H1 (cell line): ENCODE measurements around the gene YPEL5. TPM values are rescaled to one million over a fixed set of nuclear protein-coding genes. Genes with fewer than 3 reads are reported as not detected.

ENCODE experiments used
- CTCF ChIA-PET: fragments of 300-600 bp; sonication (Branson Sonifier 250); formaldehyde crosslinking; loops from one replicate; lab custom pipeline; 2021; ENCODE audit not compliant: partially characterized antibody; lab: Charles Lee
- POLR2A ChIA-PET: fragments of 300-600 bp; sonication (Branson Sonifier 250); formaldehyde crosslinking; loops from one replicate; lab custom pipeline; 2021; ENCODE audit warnings: inconsistent platforms; ENCODE audit not compliant: partially characterized antibody; lab: Charles Lee
- DNase-seq, 2 experiments: peaks; one replicate each; pipeline versions ENCODE4 v3.0.0 to v3.0.0-alpha.2; 2010 to 2022; ENCODE audit warnings: low spot score in 2 of 2, low read depth in 1 of 2, mixed read lengths in 1 of 2
- FAIRE-seq: peaks from 2 replicates; lab custom pipeline; 2011; peaks lifted over from hg19 to GRCh38; lab: Jason Lieb, UNC
- H2AFZ ChIP-seq: 2 replicates; pipeline ENCODE4 v1.8.1; 2012; ENCODE audit warnings: low read length, inconsistent platforms
- H2AK5ac ChIP-seq: 2 replicates; pipeline ENCODE4 v1.6.1; 2013; ENCODE audit warnings: low read depth, low read length
- H2BK120ac ChIP-seq: replicated peaks from 2 replicates; pipeline ENCODE3; 2013; ENCODE audit warnings: low read depth, low read length, inconsistent platforms
- H2BK12ac ChIP-seq: 2 replicates; pipeline ENCODE4 v1.6.1; 2013; ENCODE audit warnings: low read depth, low read length
- H2BK15ac ChIP-seq: 2 replicates; pipeline ENCODE4 v1.6.1; 2013; ENCODE audit warnings: low read length
- H2BK20ac ChIP-seq: 2 replicates; pipeline ENCODE4 v1.6.1; 2013; ENCODE audit warnings: low read length
- H2BK5ac ChIP-seq: 2 replicates; pipeline ENCODE4 v1.6.1; 2013; ENCODE audit warnings: low read depth, low read length
- H3K14ac ChIP-seq: 2 replicates; pipeline ENCODE4 v1.6.1; 2013; ENCODE audit warnings: inconsistent platforms; ENCODE audit not compliant: insufficient read length
- H3K18ac ChIP-seq: 2 replicates; pipeline ENCODE4 v1.6.1; 2013; ENCODE audit warnings: low read length; ENCODE audit errors: extremely low read depth
- H3K23ac ChIP-seq: 2 replicates; pipeline ENCODE4 v1.6.1; 2013; ENCODE audit warnings: inconsistent platforms; ENCODE audit not compliant: insufficient read length
- H3K23me2 ChIP-seq: 2 replicates; pipeline ENCODE4 v1.6.1; 2013; ENCODE audit warnings: low read depth, low read length
- H3K27ac ChIP-seq: 2 replicates; pipeline ENCODE4 v1.6.1; 2011; ENCODE audit warnings: low read depth, low read length, inconsistent platforms
- H3K27me3 ChIP-seq, 4 experiments: replicated peaks in 1 of 4; 1 replicate in 1 of 4; 2 replicates in 3 of 4; pipeline versions ENCODE4 v1.6.1 to v1.8.1; 2011 to 2013; ENCODE audit warnings: low read length in 3 of 4, mild to moderate bottlenecking in 3 of 4, inconsistent platforms in 2 of 4, mixed read lengths in 2 of 4, moderate library complexity in 1 of 4; ENCODE audit not compliant: control insufficient read depth in 3 of 4, insufficient read depth in 3 of 4; ENCODE audit errors: extremely low read depth in 1 of 4
- H3K36me3 ChIP-seq, 4 experiments: 2 replicates each; pipeline versions ENCODE4 v1.6.1 to v1.8.1; 2011 to 2013; ENCODE audit warnings: mild to moderate bottlenecking in 4 of 4, low read length in 3 of 4, moderate library complexity in 2 of 4, control low read depth in 1 of 4, inconsistent platforms in 1 of 4; ENCODE audit not compliant: insufficient read depth in 4 of 4, control insufficient read depth in 2 of 4
- H3K4ac ChIP-seq: replicated peaks from 2 replicates; pipeline ENCODE3; 2013; ENCODE audit warnings: low read length, low read depth, mixed read lengths, inconsistent platforms; ENCODE audit not compliant: insufficient read length
- H3K4me1 ChIP-seq, 4 experiments: replicated peaks in 1 of 4; 1 replicate in 1 of 4; 2 replicates in 3 of 4; pipeline versions ENCODE4 v1.6.1 to v1.8.1; 2011 to 2013; ENCODE audit warnings: low read length in 3 of 4, inconsistent platforms in 2 of 4, mixed read lengths in 1 of 4; ENCODE audit not compliant: insufficient read depth in 4 of 4, control insufficient read depth in 3 of 4
- H3K4me2 ChIP-seq, 2 experiments: 2 replicates each; pipeline versions ENCODE4 v1.6.1 to v1.8.1; 2011 to 2013; ENCODE audit warnings: low read depth in 2 of 2, low read length in 2 of 2, control low read depth in 1 of 2, inconsistent platforms in 1 of 2, mild to moderate bottlenecking in 1 of 2; ENCODE audit not compliant: insufficient read depth in 1 of 2
- H3K4me3 ChIP-seq, 4 experiments: fragments of 200-600, 300-600 bp in 1 of 4; sonication (generic), shearing (Covaris generic), sonication (Bioruptor Twin) in 1 of 4; 2 replicates each; pipeline versions ENCODE4 v1.5.1 to v1.8.1; 2011 to 2016; ENCODE audit warnings: low read length in 4 of 4, low read depth in 3 of 4, control low read depth in 2 of 4, inconsistent platforms in 2 of 4, mild to moderate bottlenecking in 2 of 4, mixed read lengths in 1 of 4, moderate library complexity in 1 of 4; ENCODE audit not compliant: insufficient read depth in 2 of 4; ENCODE audit errors: extremely low read depth in 1 of 4
- H3K56ac ChIP-seq: replicated peaks from 2 replicates; pipeline ENCODE3; 2013; ENCODE audit warnings: low read depth, mild to moderate bottlenecking, mixed read lengths, low read length, inconsistent platforms; ENCODE audit not compliant: insufficient read length
- H3K79me1 ChIP-seq: 2 replicates; pipeline ENCODE4 v1.6.1; 2013; ENCODE audit warnings: low read depth, low read length, control low read depth
- H3K79me2 ChIP-seq, 2 experiments: 2 replicates each; pipeline versions ENCODE4 v1.6.1 to v1.8.1; 2012 to 2013; ENCODE audit warnings: low read length in 2 of 2, mild to moderate bottlenecking in 2 of 2, inconsistent platforms in 1 of 2; ENCODE audit not compliant: insufficient read depth in 2 of 2, control insufficient read depth in 1 of 2
- H3K9ac ChIP-seq, 4 experiments: replicated peaks in 1 of 4; 1 replicate in 1 of 4; 2 replicates in 3 of 4; pipeline versions ENCODE4 v1.6.1 to v1.8.1; 2011 to 2013; ENCODE audit warnings: low read depth in 3 of 4, low read length in 3 of 4, control low read depth in 2 of 4, mild to moderate bottlenecking in 2 of 4, moderate library complexity in 2 of 4, inconsistent platforms in 1 of 4; ENCODE audit errors: extremely low read depth in 1 of 4
- H3K9me3 ChIP-seq, 2 experiments: 2 replicates each; pipeline versions ENCODE4 v1.6.1 to v1.8.1; 2012 to 2013; ENCODE audit warnings: mild to moderate bottlenecking in 2 of 2, moderate library complexity in 2 of 2, control low read depth in 1 of 2, inconsistent platforms in 1 of 2, low read depth in 1 of 2, low read length in 1 of 2, mixed read lengths in 1 of 2; ENCODE audit not compliant: insufficient read depth in 2 of 2
- H4K20me1 ChIP-seq, 2 experiments: replicated peaks in 1 of 2; 2 replicates each; pipeline versions ENCODE3 to v1.8.1; 2011 to 2013; ENCODE audit warnings: inconsistent platforms in 2 of 2, low read length in 2 of 2, mild to moderate bottlenecking in 1 of 2; ENCODE audit not compliant: insufficient read depth in 2 of 2, control insufficient read depth in 1 of 2
- H4K5ac ChIP-seq: 2 replicates; pipeline ENCODE4 v1.6.1; 2013; ENCODE audit warnings: low read length, low read depth, mixed read lengths, inconsistent platforms; ENCODE audit not compliant: insufficient read length
- H4K8ac ChIP-seq: 2 replicates; pipeline ENCODE4 v1.8.0; 2013; ENCODE audit warnings: mild to moderate bottlenecking, moderate library complexity, low read length, inconsistent platforms; ENCODE audit not compliant: insufficient read depth; ENCODE audit errors: extremely low read depth
- H4K91ac ChIP-seq: replicated peaks from 2 replicates; pipeline ENCODE3; 2013; ENCODE audit warnings: low read length, mixed read lengths, inconsistent platforms; ENCODE audit not compliant: insufficient read length
- CBX8 ChIP-seq: fragments of 300-800, 300-1000 bp; sonication (generic); IDR thresholded peaks from 2 replicates; pipeline ENCODE4 v1.7.1; 2016; ENCODE audit warnings: low read depth, low read length, borderline replicate concordance
- CEBPB ChIP-seq: IDR thresholded peaks from 2 replicates; pipeline ENCODE4 v1.6.1; 2012; ENCODE audit warnings: low read depth, low read length
- CHD2 ChIP-seq: IDR thresholded peaks from 2 replicates; pipeline ENCODE4 v1.6.1; 2012; ENCODE audit warnings: low read length, improper control_type of control experiment
- CTBP2 ChIP-seq: IDR thresholded peaks from 2 replicates; pipeline ENCODE4 v1.7.0; 2011; ENCODE audit warnings: borderline replicate concordance, mild to moderate bottlenecking, moderate library complexity, mixed read lengths, low read length; ENCODE audit not compliant: insufficient read depth, insufficient read length
- EZH2 ChIP-seq: fragments of 200-600 bp; sonication (generic); IDR thresholded peaks from 2 replicates; pipeline ENCODE4 v1.7.1; 2012; ENCODE audit warnings: low read depth, mild to moderate bottlenecking, moderate library complexity, low read length, inconsistent platforms; ENCODE audit not compliant: severe bottlenecking
- GTF2F1 ChIP-seq: IDR thresholded peaks from 2 replicates; pipeline ENCODE4 v1.6.1; 2012; ENCODE audit warnings: low read depth, low read length, improper control_type of control experiment, borderline replicate concordance
- polyA plus RNA-seq, 7 experiments: library from polyadenylated mRNA; depleted of rRNA in 3 of 7; stranded (reverse) in 5 of 7; unstranded in 2 of 7; fragments of >200 nt in 5 of 7; fragments of 200-250 nt in 2 of 7; gene quantifications; 1 replicate in 5 of 7; 2 replicates in 1 of 7; 4 replicates in 1 of 7; pipeline versions ENCODE4 v1.2.1 to v1.2.3, GENCODE V29; 2011 to 2013; ENCODE audit warnings: missing spikeins in 2 of 7, mixed read lengths in 2 of 7
- total RNA-seq: library from RNA; stranded (reverse); fragmentation: NEBNext Ultra II Directional; extraction: Animal tissue kit (Norgen Biotek cat#: 25700); gene quantifications from 2 replicates; pipeline ENCODE4 v1.2.1, GENCODE V29; 2021
- TF ChIP-seq, protein P1 (sequence below): IDR thresholded peaks from 2 replicates; pipeline ENCODE4 v1.6.1; 2012; ENCODE audit warnings: inconsistent platforms
- TF ChIP-seq, protein P2 (sequence below): IDR thresholded peaks from 2 replicates; pipeline ENCODE4 v1.6.1; 2011; ENCODE audit warnings: low read length, improper control_type of control experiment

The YPEL5 gene
- total and polyA plus RNA-seq, 2 of the 8 experiments (the other 6 are each of a cell fraction or from before 2014, with no cell fraction given): 18.5 to 28.0 TPM

DNA sequence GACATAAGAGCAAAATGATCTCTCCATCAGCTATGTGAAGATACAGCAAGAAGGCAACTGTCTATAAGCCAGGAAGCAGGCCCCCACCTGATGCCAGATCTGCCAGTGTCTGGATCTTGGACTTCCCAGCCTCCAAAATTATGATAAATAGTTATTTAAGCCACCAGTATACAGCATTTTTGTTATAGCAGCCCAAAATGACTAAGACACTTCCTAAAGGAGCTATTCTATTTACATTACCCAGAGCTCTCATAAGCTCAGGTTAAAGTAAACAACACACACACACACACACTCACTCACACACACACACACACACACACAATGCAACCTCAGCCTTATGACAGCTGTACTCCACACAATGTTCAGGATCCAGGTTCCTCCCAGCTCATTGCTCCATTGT, 5.7 kb upstream of the YPEL5 start:
- POLR2A ChIA-PET: no interaction called here

More for the DNA sequence above, 5.7 kb upstream of the YPEL5 start:
- H3K14ac ChIP-seq: no peak overlapping the region
- no peak overlapping the region for H3K9ac ChIP-seq
- no peaks in the 10 kb centered on the region for H3K9me3 ChIP-seq
- CTCF ChIA-PET: interaction anchor here (1.2 kb wide), 1 partner anchor 24 kb away, joined by 4 read pairs; no protein-coding TSS in a partner anchor
- TF ChIP-seq, protein P1, sequence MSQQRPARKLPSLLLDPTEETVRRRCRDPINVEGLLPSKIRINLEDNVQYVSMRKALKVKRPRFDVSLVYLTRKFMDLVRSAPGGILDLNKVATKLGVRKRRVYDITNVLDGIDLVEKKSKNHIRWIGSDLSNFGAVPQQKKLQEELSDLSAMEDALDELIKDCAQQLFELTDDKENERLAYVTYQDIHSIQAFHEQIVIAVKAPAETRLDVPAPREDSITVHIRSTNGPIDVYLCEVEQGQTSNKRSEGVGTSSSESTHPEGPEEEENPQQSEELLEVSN: no peak
- TF ChIP-seq CTBP2 (no peak), CEBPB (no peak), GTF2F1 (no peak), CHD2 (no peak), EZH2 (no peak), CBX8 (no peak)
- TF ChIP-seq, protein P2, sequence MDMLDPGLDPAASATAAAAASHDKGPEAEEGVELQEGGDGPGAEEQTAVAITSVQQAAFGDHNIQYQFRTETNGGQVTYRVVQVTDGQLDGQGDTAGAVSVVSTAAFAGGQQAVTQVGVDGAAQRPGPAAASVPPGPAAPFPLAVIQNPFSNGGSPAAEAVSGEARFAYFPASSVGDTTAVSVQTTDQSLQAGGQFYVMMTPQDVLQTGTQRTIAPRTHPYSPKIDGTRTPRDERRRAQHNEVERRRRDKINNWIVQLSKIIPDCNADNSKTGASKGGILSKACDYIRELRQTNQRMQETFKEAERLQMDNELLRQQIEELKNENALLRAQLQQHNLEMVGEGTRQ: no peak
- H2BK120ac ChIP-seq: no peak overlapping the region
- H2BK5ac ChIP-seq: no peak overlapping the region
- H4K91ac ChIP-seq: no peak overlapping the region
- no peak overlapping the region for H2AK5ac ChIP-seq
- H4K8ac ChIP-seq: no peak overlapping the region
- no peak overlapping the region for H3K4me2 ChIP-seq
- H2BK20ac ChIP-seq: no peak overlapping the region
- no peak overlapping the region for H4K5ac ChIP-seq
- no peak for FAIRE-seq
- H3K36me3 ChIP-seq: no peaks in the 10 kb centered on the region
- no peak overlapping the region for H2BK15ac ChIP-seq
- no peak for DNase-seq
- no peak overlapping the region for H2BK12ac ChIP-seq
- H3K23ac ChIP-seq: no peak overlapping the region
- no peak overlapping the region for H3K4ac ChIP-seq
- no peaks in the 10 kb centered on the region for H3K79me2 ChIP-seq
- peaks cover 0 to under 1% (median 0%) of the 10 kb centered on the region in 4 experiments; a peak in 3 of 7 replicates for H3K27me3 ChIP-seq
- H3K27ac ChIP-seq: no peak overlapping the region
- H4K20me1 ChIP-seq: no peaks in the 10 kb centered on the region
- H3K23me2 ChIP-seq: peaks cover under 1% of the 10 kb centered on the region; the same call in 1 of the 2 replicates
- H3K4me1 ChIP-seq: no peaks in the 10 kb centered on the region
- H3K56ac ChIP-seq: no peak overlapping the region
- H3K4me3 ChIP-seq: no peak overlapping the region
- no peak overlapping the region for H3K18ac ChIP-seq
- no peaks in the 10 kb centered on the region for H3K79me1 ChIP-seq
- H2AFZ ChIP-seq: no peak overlapping the region
